Effector memory CD4-positive, alpha-beta T cell (primary cell): ENCODE measurements around the gene PRKAG2.
"Not testable (repeated sequence)": the region's sequence is repeated elsewhere in the genome, so short reads cannot be mapped to it uniquely, and the experiment has no call there.

Experiments used
- DNase-seq, 3 donors: peaks; one replicate each; pipeline ENCODE4 v3.0.0-alpha.2; 2020
- H3K27ac ChIP-seq: 2 replicates; pipeline ENCODE4 v1.7.0; 2013; ENCODE audit warnings: mild to moderate bottlenecking, low read length, moderate library complexity; ENCODE audit not compliant: insufficient read depth, poor library complexity, severe bottlenecking
- H3K27me3 ChIP-seq: replicated peaks from 2 replicates; pipeline ENCODE4 v1.7.0; 2013; ENCODE audit warnings: mild to moderate bottlenecking, low read length; ENCODE audit not compliant: insufficient read depth, control insufficient read depth, poor library complexity, severe bottlenecking
- H3K36me3 ChIP-seq: 2 replicates; pipeline ENCODE4 v1.7.0; 2013; ENCODE audit warnings: mild to moderate bottlenecking, low read length, moderate library complexity; ENCODE audit not compliant: control insufficient read depth, insufficient read depth
- H3K4me1 ChIP-seq: 2 replicates; pipeline ENCODE4 v1.7.0; 2013; ENCODE audit warnings: low read length, mild to moderate bottlenecking; ENCODE audit not compliant: control insufficient read depth, insufficient read depth, poor library complexity, severe bottlenecking
- H3K4me3 ChIP-seq: 2 replicates; pipeline ENCODE4 v1.7.0; 2013; ENCODE audit warnings: low read length, low read depth, mild to moderate bottlenecking; ENCODE audit not compliant: insufficient read depth, poor library complexity, severe bottlenecking
- H3K9me3 ChIP-seq: 2 replicates; pipeline ENCODE4 v1.7.0; 2013; ENCODE audit warnings: mild to moderate bottlenecking, low read length, moderate library complexity; ENCODE audit not compliant: control insufficient read depth

Gene PRKAG2

GRCh38 chr7:151573046-151573445, 303.9 kb downstream of the PRKAG2 start:
- not testable (repeated sequence) for H3K4me1 ChIP-seq, H3K27ac ChIP-seq, H3K4me3 ChIP-seq, H3K27me3 ChIP-seq, DNase-seq, H3K9me3 ChIP-seq
- peaks cover 12% of the 10 kb centered on the region for H3K36me3 ChIP-seq

GRCh38 chr7:151572136-151572535, 304.8 kb downstream of the PRKAG2 start:
- H3K27ac ChIP-seq = no peak overlapping the region
- H3K4me3 ChIP-seq = no peak overlapping the region
- H3K27me3 ChIP-seq = no peaks in the 10 kb centered on the region
- no peaks in the 10 kb centered on the region for H3K9me3 ChIP-seq
- peaks cover 18% of the 10 kb centered on the region for H3K36me3 ChIP-seq
- H3K4me1 ChIP-seq = no peaks in the 10 kb centered on the region
- DNase-seq = no peak

- Histone ChIP-seq H3K27me3 (no peaks in the 10 kb centered on the region), H3K4me3 (no peak overlapping the region), H3K9me3 (no peaks in the 10 kb centered on the region), H3K4me1 (no peaks in the 10 kb centered on the region), H3K36me3 (peaks cover 24% of the 10 kb centered on the region), H3K27ac (no peak overlapping the region)
- DNase-seq = no peak
These were observed 305.4 kb downstream of the PRKAG2 start for GRCh38 chr7:151571471-151571870.

GRCh38 chr7:151570366-151570915, 306.5 kb downstream of the PRKAG2 start:
- DNase-seq = no peak
- Histone ChIP-seq H3K4me3 (no peak overlapping the region), H3K27me3 (no peaks in the 10 kb centered on the region), H3K9me3 (no peaks in the 10 kb centered on the region), H3K36me3 (peaks cover 24% of the 10 kb centered on the region), H3K4me1 (no peaks in the 10 kb centered on the region), H3K27ac (no peak overlapping the region)

- Histone ChIP-seq H3K27me3 (no peaks in the 10 kb centered on the region), H3K27ac (no peak overlapping the region), H3K9me3 (no peaks in the 10 kb centered on the region), H3K4me1 (no peaks in the 10 kb centered on the region), H3K36me3 (peaks cover 25% of the 10 kb centered on the region), H3K4me3 (no peak overlapping the region)
- no peak for DNase-seq
These were observed 307.7 kb downstream of the PRKAG2 start for GRCh38 chr7:151568956-151569940.

- H3K27me3 ChIP-seq = no peaks in the 10 kb centered on the region
- no peak for DNase-seq
- peaks cover 26% of the 10 kb centered on the region for H3K36me3 ChIP-seq
- no peak overlapping the region for H3K27ac ChIP-seq
- no peak overlapping the region for H3K4me3 ChIP-seq
- no peaks in the 10 kb centered on the region for H3K4me1 ChIP-seq
- H3K9me3 ChIP-seq = no peaks in the 10 kb centered on the region
These were observed 310.0 kb downstream of the PRKAG2 start for GRCh38 chr7:151566897-151567320.

- Histone ChIP-seq H3K27ac (no peak overlapping the region), H3K4me1 (no peaks in the 10 kb centered on the region), H3K9me3 (no peaks in the 10 kb centered on the region), H3K36me3 (peaks cover 27% of the 10 kb centered on the region), H3K4me3 (no peak overlapping the region), H3K27me3 (no peaks in the 10 kb centered on the region)
- DNase-seq = no peak
These were observed 311.4 kb downstream of the PRKAG2 start for GRCh38 chr7:151565541-151565940.

- Histone ChIP-seq H3K27ac (no peak overlapping the region), H3K9me3 (no peaks in the 10 kb centered on the region), H3K27me3 (no peaks in the 10 kb centered on the region), H3K4me3 (no peak overlapping the region), H3K4me1 (no peaks in the 10 kb centered on the region), H3K36me3 (peaks cover 29% of the 10 kb centered on the region)
- no peak for DNase-seq
These were observed 316.7 kb downstream of the PRKAG2 start for GRCh38 chr7:151560243-151560642.

GRCh38 chr7:151559557-151560183, 317.2 kb downstream of the PRKAG2 start:
- Histone ChIP-seq H3K27me3 (no peaks in the 10 kb centered on the region), H3K4me3 (no peak overlapping the region), H3K27ac (no peak overlapping the region), H3K36me3 (peaks cover 26% of the 10 kb centered on the region), H3K4me1 (no peaks in the 10 kb centered on the region), H3K9me3 (no peaks in the 10 kb centered on the region)
- no peak for DNase-seq

- Histone ChIP-seq H3K4me3 (no peak overlapping the region), H3K27ac (no peak overlapping the region), H3K9me3 (no peaks in the 10 kb centered on the region), H3K4me1 (no peaks in the 10 kb centered on the region), H3K27me3 (no peaks in the 10 kb centered on the region), H3K36me3 (peaks cover 17% of the 10 kb centered on the region)
- DNase-seq = no peak
These were observed 318.3 kb downstream of the PRKAG2 start for GRCh38 chr7:151558575-151558974.
